Liver (tissue), 9 donors: ENCODE data around the gene RASGRP2. TPM values are rescaled to one million over a fixed set of nuclear protein-coding genes. Genes with fewer than 3 reads are reported as not detected.

Source experiments
- DNase-seq: peaks from one replicate; pipeline ENCODE4 v3.0.0-alpha.2; 2017; ENCODE audit warnings: low spot score
- H3K27ac ChIP-seq, 2 donors: one replicate each; pipeline ENCODE4 v1.7.0; 2013; ENCODE audit warnings: inconsistent platforms in 2 of 2, low read length in 2 of 2, control low read depth in 1 of 2, low read depth in 1 of 2, mild to moderate bottlenecking in 1 of 2
- H3K27me3 ChIP-seq, 4 donors: one replicate each; pipeline versions ENCODE4 v1.6.1 to v1.7.0; 2013; ENCODE audit warnings: low read length in 3 of 4, inconsistent platforms in 1 of 4, mild to moderate bottlenecking in 1 of 4, moderate library complexity in 1 of 4; ENCODE audit not compliant: control insufficient read depth in 4 of 4, insufficient read depth in 4 of 4
- H3K36me3 ChIP-seq, 4 donors: one replicate each; pipeline versions ENCODE4 v1.6.1 to v1.7.0; 2013; ENCODE audit warnings: low read length in 3 of 4, mild to moderate bottlenecking in 3 of 4, low read depth in 1 of 4, moderate library complexity in 1 of 4; ENCODE audit not compliant: control insufficient read depth in 4 of 4, insufficient read depth in 3 of 4
- H3K4me1 ChIP-seq, 4 donors: one replicate each; pipeline versions ENCODE4 v1.6.1 to v1.7.0; 2013; ENCODE audit warnings: low read length in 3 of 4, mild to moderate bottlenecking in 3 of 4, moderate library complexity in 1 of 4; ENCODE audit not compliant: control insufficient read depth in 4 of 4, insufficient read depth in 4 of 4
- H3K4me3 ChIP-seq, 3 donors: one replicate each; pipeline versions ENCODE4 v1.6.1 to v1.7.0; 2013; ENCODE audit warnings: low read length in 3 of 3, control low read depth in 1 of 3, low read depth in 1 of 3, mild to moderate bottlenecking in 1 of 3
- H3K9ac ChIP-seq, 2 donors: one replicate each; pipeline ENCODE4 v1.7.0; 2013; ENCODE audit warnings: low read length in 2 of 2, mild to moderate bottlenecking in 2 of 2, moderate library complexity in 2 of 2, control low read depth in 1 of 2, low read depth in 1 of 2
- H3K9me3 ChIP-seq, 4 donors: one replicate each; pipeline versions ENCODE4 v1.6.1 to v1.7.0; 2013; ENCODE audit warnings: low read length in 3 of 4; ENCODE audit not compliant: control insufficient read depth in 4 of 4
- EGR1 ChIP-seq, 2 donors: IDR thresholded peaks; 2 replicates each; pipeline ENCODE4 v1.6.1; 2016 to 2018; ENCODE audit warnings: antibody characterized with exemption in 2 of 2, low read depth in 2 of 2
- FOXA2 ChIP-seq: IDR thresholded peaks from 2 replicates; pipeline ENCODE4 v1.6.1; 2016; ENCODE audit warnings: antibody characterized with exemption
- GABPA ChIP-seq, 2 donors: IDR thresholded peaks in 1 of 2; conservative IDR thresholded peaks in 1 of 2; 2 replicates each; pipeline ENCODE4 v1.6.1; 2016; ENCODE audit warnings: antibody characterized with exemption in 2 of 2, mild to moderate bottlenecking in 1 of 2, moderate library complexity in 1 of 2
- HNF4G ChIP-seq: IDR thresholded peaks from 2 replicates; pipeline ENCODE4 v1.6.1; 2016; ENCODE audit warnings: antibody characterized with exemption
- JUND ChIP-seq, 2 donors: IDR thresholded peaks; 2 replicates each; pipeline ENCODE4 v1.6.1; 2016; ENCODE audit warnings: antibody characterized with exemption in 2 of 2
- NR2F2 ChIP-seq: IDR thresholded peaks from 2 replicates; pipeline ENCODE4 v1.6.1; 2016; ENCODE audit warnings: antibody characterized with exemption
- RAD21 ChIP-seq, 2 donors: IDR thresholded peaks; 2 replicates each; pipeline ENCODE4 v1.6.1; 2016; ENCODE audit warnings: antibody characterized with exemption in 2 of 2, mild to moderate bottlenecking in 2 of 2
- SP1 ChIP-seq: IDR thresholded peaks from 2 replicates; pipeline ENCODE4 v1.6.1; 2018; ENCODE audit warnings: antibody characterized with exemption, mild to moderate bottlenecking
- TAF1 ChIP-seq: conservative IDR thresholded peaks from 2 replicates; pipeline ENCODE4 v1.6.1; 2016; ENCODE audit warnings: antibody characterized with exemption, mild to moderate bottlenecking
- WGBS: extraction: QIAGEN DNeasy Blood & Tissue Kit; methylation state at CpG from one replicate; pipeline ENCODE4 v1.1.7; 2013; 5-methylcytosine and 5-hydroxymethylcytosine counted together
- polyA plus RNA-seq, 2 donors: library from polyadenylated mRNA; stranded (reverse) in 1 of 2; unstranded in 1 of 2; fragments of 200-250 nt in 1 of 2; fragments of >200 nt in 1 of 2; fragmentation: Nextera tagmentation in 1 of 2; extraction: Ambion mirVana in 1 of 2; gene quantifications; one replicate each; pipeline versions ENCODE4 v1.2.1 to v1.2.3, GENCODE V29; 2013 to 2015
- total RNA-seq, 2 donors: library from RNA; depleted of rRNA; stranded (reverse); fragments of >200 nt; gene quantifications; one replicate each; pipeline ENCODE4 v1.2.3, GENCODE V29; 2014
- TF ChIP-seq, protein P1 (sequence below): IDR thresholded peaks from 2 replicates; pipeline ENCODE4 v1.6.1; 2016; ENCODE audit warnings: antibody characterized with exemption, mild to moderate bottlenecking
- TF ChIP-seq, protein P2 (sequence below): IDR thresholded peaks from 2 replicates; pipeline ENCODE4 v1.6.1; 2016; ENCODE audit warnings: antibody characterized with exemption
- TF ChIP-seq, protein P3 (sequence below): fragments of 150-350 bp; IDR thresholded peaks from 2 replicates; pipeline ENCODE4 v1.5.1; 2017; ENCODE audit warnings: improper control_type of control experiment, low read depth, low read length; ENCODE audit not compliant: missing input control
- donor health status: healthy.
- donor health status: healthy.
- donor health status: healthy.
- donor health status: healthy.
- donor health status: healthy.

Gene RASGRP2
- total and polyA plus RNA-seq, 4 donors: 2.7 to 14.9 (median 8.7) TPM

DNA sequence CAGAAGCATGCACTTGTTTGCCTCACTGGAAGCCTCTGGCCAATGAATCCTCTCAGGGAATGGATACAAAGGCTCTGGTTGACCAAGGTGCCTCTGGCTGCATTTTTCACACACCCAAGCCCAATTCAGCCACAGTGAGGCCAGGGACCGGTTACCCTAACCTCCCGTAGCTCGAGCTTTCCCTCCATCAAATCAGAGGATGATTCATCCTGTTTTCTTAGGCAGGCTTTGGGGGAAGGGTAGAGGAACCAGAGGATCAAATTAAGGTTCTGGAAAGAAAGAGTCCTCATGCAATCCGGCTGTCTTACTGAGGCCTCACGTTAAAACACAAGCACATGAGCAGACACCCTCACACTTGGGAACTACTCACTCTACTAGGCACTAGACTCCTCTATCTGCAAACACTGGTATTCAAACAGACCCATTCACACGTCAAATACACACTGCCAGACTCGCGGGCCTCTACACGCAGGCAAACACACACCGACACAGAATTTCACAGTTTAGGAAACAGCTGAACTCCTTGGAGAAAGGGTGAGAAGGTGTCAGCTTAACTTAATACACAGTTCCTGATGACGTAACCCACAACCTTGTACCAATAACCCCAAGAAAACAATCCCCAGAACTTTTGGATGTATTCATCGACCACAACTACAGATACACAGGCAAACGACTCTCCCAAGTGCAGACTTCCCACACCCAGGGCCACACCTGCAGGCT is 33.4 kb downstream of the RASGRP2 start:
- H3K9ac ChIP-seq: no peak overlapping the region
- peaks cover 2 to 9% (median 5%) of the 10 kb centered on the region in 4 donors for H3K4me1 ChIP-seq
- DNase-seq: no peak
- H3K9me3 ChIP-seq: no peaks in the 10 kb centered on the region
- H3K27me3 ChIP-seq: peaks cover 14 to 27% (median 15%) of the 10 kb centered on the region in 4 donors
- 38% methylated on average over 13 of the region's 13 CpGs for WGBS
- H3K4me3 ChIP-seq: no peak overlapping the region
- TF ChIP-seq, protein P1, sequence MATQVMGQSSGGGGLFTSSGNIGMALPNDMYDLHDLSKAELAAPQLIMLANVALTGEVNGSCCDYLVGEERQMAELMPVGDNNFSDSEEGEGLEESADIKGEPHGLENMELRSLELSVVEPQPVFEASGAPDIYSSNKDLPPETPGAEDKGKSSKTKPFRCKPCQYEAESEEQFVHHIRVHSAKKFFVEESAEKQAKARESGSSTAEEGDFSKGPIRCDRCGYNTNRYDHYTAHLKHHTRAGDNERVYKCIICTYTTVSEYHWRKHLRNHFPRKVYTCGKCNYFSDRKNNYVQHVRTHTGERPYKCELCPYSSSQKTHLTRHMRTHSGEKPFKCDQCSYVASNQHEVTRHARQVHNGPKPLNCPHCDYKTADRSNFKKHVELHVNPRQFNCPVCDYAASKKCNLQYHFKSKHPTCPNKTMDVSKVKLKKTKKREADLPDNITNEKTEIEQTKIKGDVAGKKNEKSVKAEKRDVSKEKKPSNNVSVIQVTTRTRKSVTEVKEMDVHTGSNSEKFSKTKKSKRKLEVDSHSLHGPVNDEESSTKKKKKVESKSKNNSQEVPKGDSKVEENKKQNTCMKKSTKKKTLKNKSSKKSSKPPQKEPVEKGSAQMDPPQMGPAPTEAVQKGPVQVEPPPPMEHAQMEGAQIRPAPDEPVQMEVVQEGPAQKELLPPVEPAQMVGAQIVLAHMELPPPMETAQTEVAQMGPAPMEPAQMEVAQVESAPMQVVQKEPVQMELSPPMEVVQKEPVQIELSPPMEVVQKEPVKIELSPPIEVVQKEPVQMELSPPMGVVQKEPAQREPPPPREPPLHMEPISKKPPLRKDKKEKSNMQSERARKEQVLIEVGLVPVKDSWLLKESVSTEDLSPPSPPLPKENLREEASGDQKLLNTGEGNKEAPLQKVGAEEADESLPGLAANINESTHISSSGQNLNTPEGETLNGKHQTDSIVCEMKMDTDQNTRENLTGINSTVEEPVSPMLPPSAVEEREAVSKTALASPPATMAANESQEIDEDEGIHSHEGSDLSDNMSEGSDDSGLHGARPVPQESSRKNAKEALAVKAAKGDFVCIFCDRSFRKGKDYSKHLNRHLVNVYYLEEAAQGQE: no peak
- TF ChIP-seq HNF4G: no peak
- TF ChIP-seq GABPA (IDR thresholded peaks at IDR 0.05 in 1 of 2, conservative IDR thresholded peaks at IDR 0.05 in 1 of 2): no peak
- no peak for TF ChIP-seq TAF1
- no peak overlapping the region for H3K27ac ChIP-seq
- no peaks in the 10 kb centered on the region for H3K36me3 ChIP-seq

DNA sequence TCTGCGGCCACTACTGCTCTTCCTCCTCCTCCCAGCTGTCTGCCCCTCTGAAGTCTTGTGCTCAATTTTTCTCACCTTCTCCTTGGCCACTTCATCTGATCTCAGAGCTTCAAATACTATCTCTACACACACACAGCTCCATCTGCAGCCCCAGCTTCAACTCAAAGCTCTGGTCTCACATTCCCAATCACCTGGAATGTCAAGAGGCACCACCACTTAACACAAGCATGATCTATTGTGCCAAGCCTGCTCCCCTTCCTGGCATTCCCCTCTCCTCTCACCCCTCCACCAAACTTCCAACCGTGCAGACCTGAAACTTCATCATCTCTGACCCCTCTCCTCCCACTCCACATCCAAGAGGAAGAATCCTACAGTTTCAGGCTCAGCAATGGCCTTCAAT is 38.4 kb downstream of the RASGRP2 start:
- WGBS: 64% methylated on average over 2 of the region's 2 CpGs
- no peak overlapping the region for H3K4me3 ChIP-seq
- no peak overlapping the region for H3K9ac ChIP-seq
- peaks cover 0 to 8% (median 2%) of the 10 kb centered on the region in 4 donors for H3K27me3 ChIP-seq
- H3K4me1 ChIP-seq: no peaks in the 10 kb centered on the region
- DNase-seq: no peak
- H3K36me3 ChIP-seq: no peaks in the 10 kb centered on the region
- no peaks in the 10 kb centered on the region for H3K9me3 ChIP-seq
- no peak for TF ChIP-seq HNF4G
- TF ChIP-seq, protein P2, sequence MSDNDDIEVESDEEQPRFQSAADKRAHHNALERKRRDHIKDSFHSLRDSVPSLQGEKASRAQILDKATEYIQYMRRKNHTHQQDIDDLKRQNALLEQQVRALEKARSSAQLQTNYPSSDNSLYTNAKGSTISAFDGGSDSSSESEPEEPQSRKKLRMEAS: no peak
- no peak for TF ChIP-seq NR2F2
- TF ChIP-seq RAD21 (IDR thresholded peaks at IDR 0.05): no peak
- TF ChIP-seq GABPA (IDR thresholded peaks at IDR 0.05 in 1 of 2, conservative IDR thresholded peaks at IDR 0.05 in 1 of 2): no peak
- TF ChIP-seq, protein P3, sequence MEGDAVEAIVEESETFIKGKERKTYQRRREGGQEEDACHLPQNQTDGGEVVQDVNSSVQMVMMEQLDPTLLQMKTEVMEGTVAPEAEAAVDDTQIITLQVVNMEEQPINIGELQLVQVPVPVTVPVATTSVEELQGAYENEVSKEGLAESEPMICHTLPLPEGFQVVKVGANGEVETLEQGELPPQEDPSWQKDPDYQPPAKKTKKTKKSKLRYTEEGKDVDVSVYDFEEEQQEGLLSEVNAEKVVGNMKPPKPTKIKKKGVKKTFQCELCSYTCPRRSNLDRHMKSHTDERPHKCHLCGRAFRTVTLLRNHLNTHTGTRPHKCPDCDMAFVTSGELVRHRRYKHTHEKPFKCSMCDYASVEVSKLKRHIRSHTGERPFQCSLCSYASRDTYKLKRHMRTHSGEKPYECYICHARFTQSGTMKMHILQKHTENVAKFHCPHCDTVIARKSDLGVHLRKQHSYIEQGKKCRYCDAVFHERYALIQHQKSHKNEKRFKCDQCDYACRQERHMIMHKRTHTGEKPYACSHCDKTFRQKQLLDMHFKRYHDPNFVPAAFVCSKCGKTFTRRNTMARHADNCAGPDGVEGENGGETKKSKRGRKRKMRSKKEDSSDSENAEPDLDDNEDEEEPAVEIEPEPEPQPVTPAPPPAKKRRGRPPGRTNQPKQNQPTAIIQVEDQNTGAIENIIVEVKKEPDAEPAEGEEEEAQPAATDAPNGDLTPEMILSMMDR: no peak
- TF ChIP-seq SP1: no peak
- TF ChIP-seq JUND (IDR thresholded peaks at IDR 0.05): no peak
- TF ChIP-seq EGR1 (IDR thresholded peaks at IDR 0.05; ENCODE audit: low read depth in 2 of 2): no peak
- no peak for TF ChIP-seq TAF1
- no peak for TF ChIP-seq FOXA2
- TF ChIP-seq, protein P1: no peak
- no peak overlapping the region for H3K27ac ChIP-seq
